Measurements from ENCODE around the gene KRT9. TPM values are rescaled to one million over a fixed set of nuclear protein-coding genes. Genes with fewer than 3 reads are reported as not detected.

Gene KRT9
- total and polyA plus RNA-seq, 2 of the 13 experiments (the other 11 are each of a cell fraction or from before 2014, with no cell fraction given), result not detected

DNA sequence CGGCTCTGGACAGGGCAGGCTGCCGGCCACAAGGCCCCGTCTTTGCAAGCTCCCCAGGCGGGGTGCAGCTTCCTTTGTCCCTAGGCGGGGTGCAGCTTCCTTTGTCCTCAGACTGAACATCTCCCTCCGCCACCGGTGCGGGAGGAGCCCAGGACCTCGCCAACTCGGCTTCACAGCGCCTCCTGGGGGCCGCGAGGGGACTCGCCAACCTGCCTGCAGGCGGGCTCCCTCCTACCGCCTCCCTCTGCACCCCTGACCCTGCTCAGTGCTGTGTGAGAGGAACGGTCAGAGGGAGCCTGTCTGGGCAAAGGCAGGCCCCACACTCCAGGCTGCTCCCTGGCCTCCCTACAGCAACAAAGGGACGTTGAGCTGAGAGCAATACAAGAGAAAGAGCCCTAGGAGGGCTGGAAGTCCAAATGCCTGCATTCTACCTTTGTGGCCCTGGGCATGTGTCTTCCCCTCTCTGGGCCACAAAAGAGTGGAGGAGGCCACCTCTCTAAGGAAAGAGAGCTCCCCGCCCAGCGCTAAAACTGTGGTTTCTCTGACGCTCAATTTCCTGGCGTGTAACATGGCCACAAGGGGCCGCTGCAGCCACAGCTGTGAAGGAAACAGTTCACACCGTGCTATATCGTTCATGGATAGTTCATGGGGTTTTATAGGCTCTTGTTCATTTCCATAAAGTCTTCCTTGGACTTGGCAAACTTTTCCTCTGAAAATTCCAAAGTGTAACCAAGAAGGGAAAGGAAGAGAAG lies 22.8 kb downstream of the KRT9 start (continued):
- TF ChIP-seq KIAA2018 (CRISPR knock-in tag; IDR thresholded peaks at IDR 0.05; ENCODE audit: borderline replicate concordance), result no peak
- TF ChIP-seq ZNF317 (CRISPR knock-in tag; IDR thresholded peaks at IDR 0.05), result no peak
- no peak for TF ChIP-seq MTF2 (CRISPR knock-in tag; IDR thresholded peaks at IDR 0.05; ENCODE audit: borderline replicate concordance)
- TF ChIP-seq MTF1 (CRISPR knock-in tag; IDR thresholded peaks at IDR 0.05), result no peak
- TF ChIP-seq NFKB2 (CRISPR knock-in tag; IDR thresholded peaks at IDR 0.05; ENCODE audit: borderline replicate concordance), result no peak; the same call in 1 of the 2 replicates
- peak; percentile 80; the same call in 1 of the 2 replicates for TF ChIP-seq ZNF572 (CRISPR knock-in tag; IDR thresholded peaks at IDR 0.05)
- TF ChIP-seq ZNF354B (CRISPR knock-in tag; IDR thresholded peaks at IDR 0.05), result 0 out of 2 replicates have a peak, but pooled peaks have one; percentile 24
- TF ChIP-seq THAP11 (CRISPR knock-in tag; IDR thresholded peaks at IDR 0.05), result no peak; the same call in 1 of the 2 replicates
- TF ChIP-seq IRF2 (CRISPR knock-in tag; IDR thresholded peaks at IDR 0.05), result peak; percentile 55; the same call in 1 of the 2 replicates
- TF ChIP-seq, protein P1, sequence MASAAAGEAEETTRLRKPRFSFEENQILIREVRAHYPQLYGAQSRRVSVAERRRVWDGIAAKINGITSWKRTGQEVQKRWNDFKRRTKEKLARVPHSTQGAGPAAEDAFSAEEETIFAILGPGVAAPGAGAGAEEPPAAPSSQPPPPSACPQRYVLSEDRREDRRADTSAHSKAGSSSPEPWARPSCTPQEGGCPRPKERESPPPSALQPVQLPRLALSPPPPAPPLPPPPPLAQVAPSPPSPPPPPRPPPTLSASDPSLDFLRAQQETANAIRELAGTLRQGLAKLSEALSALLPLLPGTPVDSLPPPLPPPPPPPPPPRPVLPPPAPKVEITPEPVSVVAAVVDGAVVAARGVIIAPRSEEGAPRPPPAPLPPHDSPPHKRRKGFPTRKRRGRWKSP (CRISPR knock-in tag; IDR thresholded peaks at IDR 0.05), result no peak; the same call in 1 of the 2 replicates
- 0 out of 2 replicates have a peak, but pooled peaks have one; percentile 15 for TF ChIP-seq ZNF136 (CRISPR knock-in tag; IDR thresholded peaks at IDR 0.05; ENCODE audit: low read depth)
- no peak for TF ChIP-seq ZNF225 (CRISPR knock-in tag; IDR thresholded peaks at IDR 0.05)
- TF ChIP-seq, protein P2, sequence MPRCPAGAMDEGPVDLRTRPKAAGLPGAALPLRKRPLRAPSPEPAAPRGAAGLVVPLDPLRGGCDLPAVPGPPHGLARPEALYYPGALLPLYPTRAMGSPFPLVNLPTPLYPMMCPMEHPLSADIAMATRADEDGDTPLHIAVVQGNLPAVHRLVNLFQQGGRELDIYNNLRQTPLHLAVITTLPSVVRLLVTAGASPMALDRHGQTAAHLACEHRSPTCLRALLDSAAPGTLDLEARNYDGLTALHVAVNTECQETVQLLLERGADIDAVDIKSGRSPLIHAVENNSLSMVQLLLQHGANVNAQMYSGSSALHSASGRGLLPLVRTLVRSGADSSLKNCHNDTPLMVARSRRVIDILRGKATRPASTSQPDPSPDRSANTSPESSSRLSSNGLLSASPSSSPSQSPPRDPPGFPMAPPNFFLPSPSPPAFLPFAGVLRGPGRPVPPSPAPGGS (CRISPR knock-in tag; IDR thresholded peaks at IDR 0.05), result peak; percentile 34; the same call in 1 of the 2 replicates
- TF ChIP-seq SALL1 (CRISPR knock-in tag; IDR thresholded peaks at IDR 0.05), result peak; percentile 80
- no peak for TF ChIP-seq ZBTB14 (CRISPR knock-in tag; IDR thresholded peaks at IDR 0.05)
- no peak for TF ChIP-seq RBM39 (IDR thresholded peaks at IDR 0.05; ENCODE audit: low read depth, low read length, poor library complexity, severe bottlenecking)
- TF ChIP-seq MYC (CRISPR knock-in tag; IDR thresholded peaks at IDR 0.05; ENCODE audit: borderline replicate concordance), result peak; percentile 28; the same call in 1 of the 2 replicates

Measured in HepG2 (cell line).